Liver (tissue), 9 donors: ENCODE measurements around the gene OSCP1. TPM values are rescaled to one million over a fixed set of nuclear protein-coding genes. Genes with fewer than 3 reads are reported as not detected.

Source experiments
- DNase-seq: peaks from one replicate; pipeline ENCODE4 v3.0.0-alpha.2; 2017; ENCODE audit warnings: low spot score
- H3K27ac ChIP-seq, 2 donors: one replicate each; pipeline ENCODE4 v1.7.0; 2013; ENCODE audit warnings: inconsistent platforms in 2 of 2, low read length in 2 of 2, control low read depth in 1 of 2, low read depth in 1 of 2, mild to moderate bottlenecking in 1 of 2
- H3K27me3 ChIP-seq, 4 donors: one replicate each; pipeline versions ENCODE4 v1.6.1 to v1.7.0; 2013; ENCODE audit warnings: low read length in 3 of 4, inconsistent platforms in 1 of 4, mild to moderate bottlenecking in 1 of 4, moderate library complexity in 1 of 4; ENCODE audit not compliant: control insufficient read depth in 4 of 4, insufficient read depth in 4 of 4
- H3K36me3 ChIP-seq, 4 donors: one replicate each; pipeline versions ENCODE4 v1.6.1 to v1.7.0; 2013; ENCODE audit warnings: low read length in 3 of 4, mild to moderate bottlenecking in 3 of 4, low read depth in 1 of 4, moderate library complexity in 1 of 4; ENCODE audit not compliant: control insufficient read depth in 4 of 4, insufficient read depth in 3 of 4
- H3K4me1 ChIP-seq, 4 donors: one replicate each; pipeline versions ENCODE4 v1.6.1 to v1.7.0; 2013; ENCODE audit warnings: low read length in 3 of 4, mild to moderate bottlenecking in 3 of 4, moderate library complexity in 1 of 4; ENCODE audit not compliant: control insufficient read depth in 4 of 4, insufficient read depth in 4 of 4
- H3K4me3 ChIP-seq, 3 donors: one replicate each; pipeline versions ENCODE4 v1.6.1 to v1.7.0; 2013; ENCODE audit warnings: low read length in 3 of 3, control low read depth in 1 of 3, low read depth in 1 of 3, mild to moderate bottlenecking in 1 of 3
- H3K9ac ChIP-seq, 2 donors: one replicate each; pipeline ENCODE4 v1.7.0; 2013; ENCODE audit warnings: low read length in 2 of 2, mild to moderate bottlenecking in 2 of 2, moderate library complexity in 2 of 2, control low read depth in 1 of 2, low read depth in 1 of 2
- H3K9me3 ChIP-seq, 4 donors: one replicate each; pipeline versions ENCODE4 v1.6.1 to v1.7.0; 2013; ENCODE audit warnings: low read length in 3 of 4; ENCODE audit not compliant: control insufficient read depth in 4 of 4
- EGR1 ChIP-seq, 2 donors: IDR thresholded peaks; 2 replicates each; pipeline ENCODE4 v1.6.1; 2016 to 2018; ENCODE audit warnings: antibody characterized with exemption in 2 of 2, low read depth in 2 of 2
- FOXA1 ChIP-seq: IDR thresholded peaks from 2 replicates; pipeline ENCODE4 v1.6.1; 2016; ENCODE audit warnings: antibody characterized with exemption
- FOXA2 ChIP-seq: IDR thresholded peaks from 2 replicates; pipeline ENCODE4 v1.6.1; 2016; ENCODE audit warnings: antibody characterized with exemption
- GABPA ChIP-seq, 2 donors: IDR thresholded peaks in 1 of 2; conservative IDR thresholded peaks in 1 of 2; 2 replicates each; pipeline ENCODE4 v1.6.1; 2016; ENCODE audit warnings: antibody characterized with exemption in 2 of 2, mild to moderate bottlenecking in 1 of 2, moderate library complexity in 1 of 2
- HNF4A ChIP-seq, 2 donors: conservative IDR thresholded peaks; 2 replicates each; pipeline ENCODE4 v1.6.1; 2016; ENCODE audit warnings: antibody characterized with exemption in 2 of 2, mild to moderate bottlenecking in 2 of 2
- JUND ChIP-seq, 2 donors: IDR thresholded peaks; 2 replicates each; pipeline ENCODE4 v1.6.1; 2016; ENCODE audit warnings: antibody characterized with exemption in 2 of 2
- NR2F2 ChIP-seq: IDR thresholded peaks from 2 replicates; pipeline ENCODE4 v1.6.1; 2016; ENCODE audit warnings: antibody characterized with exemption
- RAD21 ChIP-seq, 2 donors: IDR thresholded peaks; 2 replicates each; pipeline ENCODE4 v1.6.1; 2016; ENCODE audit warnings: antibody characterized with exemption in 2 of 2, mild to moderate bottlenecking in 2 of 2
- RXRA ChIP-seq, 2 donors: IDR thresholded peaks; 2 replicates each; pipeline ENCODE4 v1.6.1; 2017 to 2018; ENCODE audit warnings: antibody characterized with exemption in 2 of 2, mild to moderate bottlenecking in 1 of 2
- SP1 ChIP-seq: IDR thresholded peaks from 2 replicates; pipeline ENCODE4 v1.6.1; 2018; ENCODE audit warnings: antibody characterized with exemption, mild to moderate bottlenecking
- TAF1 ChIP-seq: conservative IDR thresholded peaks from 2 replicates; pipeline ENCODE4 v1.6.1; 2016; ENCODE audit warnings: antibody characterized with exemption, mild to moderate bottlenecking
- YY1 ChIP-seq: IDR thresholded peaks from 2 replicates; pipeline ENCODE4 v1.6.1; 2016; ENCODE audit warnings: antibody characterized with exemption, mild to moderate bottlenecking
- WGBS: extraction: QIAGEN DNeasy Blood & Tissue Kit; methylation state at CpG from one replicate; pipeline ENCODE4 v1.1.7; 2013; 5-methylcytosine and 5-hydroxymethylcytosine counted together
- polyA plus RNA-seq, 2 donors: library from polyadenylated mRNA; stranded (reverse) in 1 of 2; unstranded in 1 of 2; fragments of 200-250 nt in 1 of 2; fragments of >200 nt in 1 of 2; fragmentation: Nextera tagmentation in 1 of 2; extraction: Ambion mirVana in 1 of 2; gene quantifications; one replicate each; pipeline versions ENCODE4 v1.2.1 to v1.2.3, GENCODE V29; 2013 to 2015
- total RNA-seq, 2 donors: library from RNA; depleted of rRNA; stranded (reverse); fragments of >200 nt; gene quantifications; one replicate each; pipeline ENCODE4 v1.2.3, GENCODE V29; 2014
- TF ChIP-seq, protein P1 (sequence below): fragments of 150-350 bp; IDR thresholded peaks from 2 replicates; pipeline ENCODE4 v1.5.1; 2017; ENCODE audit warnings: improper control_type of control experiment, low read depth, low read length; ENCODE audit not compliant: missing input control
- TF ChIP-seq, protein P2 (sequence below): IDR thresholded peaks from 2 replicates; pipeline ENCODE4 v1.6.1; 2016; ENCODE audit warnings: antibody characterized with exemption
- TF ChIP-seq, protein P3 (sequence below): IDR thresholded peaks from 2 replicates; pipeline ENCODE4 v1.6.1; 2016; ENCODE audit warnings: antibody characterized with exemption, mild to moderate bottlenecking
- TF ChIP-seq, protein P4 (sequence below): IDR thresholded peaks from 2 replicates; pipeline ENCODE4 v1.6.1; 2016; ENCODE audit warnings: antibody characterized with exemption
- donor health status: healthy.
- donor health status: healthy.
- donor health status: healthy.
- donor health status: healthy.
- donor health status: healthy.

The OSCP1 gene
- total and polyA plus RNA-seq, 4 donors = 1.1 to 1.7 (median 1.5) TPM

DNA sequence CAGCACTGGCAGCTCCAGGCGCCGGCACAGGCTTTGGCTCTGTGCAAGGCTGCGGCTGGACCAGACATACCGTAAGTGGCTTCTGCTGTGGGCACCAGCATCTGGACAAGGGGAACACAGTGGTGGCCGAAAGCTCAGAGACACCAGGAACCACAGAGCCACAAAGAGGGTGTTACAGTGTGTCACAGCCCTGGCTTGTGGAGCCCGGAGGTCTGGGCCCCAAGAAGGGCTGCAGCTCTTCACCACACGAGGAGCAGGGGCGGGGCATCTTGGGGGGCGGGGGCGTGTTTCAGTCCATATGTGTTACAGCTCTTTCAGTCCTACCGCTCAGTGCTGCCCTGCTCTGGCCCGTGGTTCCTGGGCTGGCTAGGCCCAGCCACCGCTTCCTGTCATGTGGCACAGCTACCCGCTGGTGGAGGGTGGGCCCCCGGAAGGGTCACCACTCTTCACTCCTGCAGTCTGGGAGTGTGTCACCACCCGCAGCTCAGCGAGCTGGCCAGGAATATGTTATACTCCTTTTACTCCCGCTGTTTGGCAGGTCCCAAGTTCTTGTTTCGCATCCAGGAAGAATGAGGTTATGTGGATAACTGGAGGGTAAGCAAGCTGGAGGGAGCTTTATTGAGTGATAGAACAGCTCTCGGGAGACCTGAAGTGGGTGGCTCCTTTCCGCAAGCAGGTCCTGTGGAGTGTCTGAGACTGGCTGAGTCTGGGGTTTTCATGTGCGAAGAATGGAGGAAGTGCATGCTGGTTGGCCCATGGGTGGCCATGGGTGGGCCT, 49.2 kb downstream of the OSCP1 start (continued):
- TF ChIP-seq, protein P1, sequence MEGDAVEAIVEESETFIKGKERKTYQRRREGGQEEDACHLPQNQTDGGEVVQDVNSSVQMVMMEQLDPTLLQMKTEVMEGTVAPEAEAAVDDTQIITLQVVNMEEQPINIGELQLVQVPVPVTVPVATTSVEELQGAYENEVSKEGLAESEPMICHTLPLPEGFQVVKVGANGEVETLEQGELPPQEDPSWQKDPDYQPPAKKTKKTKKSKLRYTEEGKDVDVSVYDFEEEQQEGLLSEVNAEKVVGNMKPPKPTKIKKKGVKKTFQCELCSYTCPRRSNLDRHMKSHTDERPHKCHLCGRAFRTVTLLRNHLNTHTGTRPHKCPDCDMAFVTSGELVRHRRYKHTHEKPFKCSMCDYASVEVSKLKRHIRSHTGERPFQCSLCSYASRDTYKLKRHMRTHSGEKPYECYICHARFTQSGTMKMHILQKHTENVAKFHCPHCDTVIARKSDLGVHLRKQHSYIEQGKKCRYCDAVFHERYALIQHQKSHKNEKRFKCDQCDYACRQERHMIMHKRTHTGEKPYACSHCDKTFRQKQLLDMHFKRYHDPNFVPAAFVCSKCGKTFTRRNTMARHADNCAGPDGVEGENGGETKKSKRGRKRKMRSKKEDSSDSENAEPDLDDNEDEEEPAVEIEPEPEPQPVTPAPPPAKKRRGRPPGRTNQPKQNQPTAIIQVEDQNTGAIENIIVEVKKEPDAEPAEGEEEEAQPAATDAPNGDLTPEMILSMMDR = no peak
- no peak for TF ChIP-seq RAD21 (IDR thresholded peaks at IDR 0.05)
- no peak for TF ChIP-seq FOXA1
- TF ChIP-seq JUND (IDR thresholded peaks at IDR 0.05) = no peak

DNA sequence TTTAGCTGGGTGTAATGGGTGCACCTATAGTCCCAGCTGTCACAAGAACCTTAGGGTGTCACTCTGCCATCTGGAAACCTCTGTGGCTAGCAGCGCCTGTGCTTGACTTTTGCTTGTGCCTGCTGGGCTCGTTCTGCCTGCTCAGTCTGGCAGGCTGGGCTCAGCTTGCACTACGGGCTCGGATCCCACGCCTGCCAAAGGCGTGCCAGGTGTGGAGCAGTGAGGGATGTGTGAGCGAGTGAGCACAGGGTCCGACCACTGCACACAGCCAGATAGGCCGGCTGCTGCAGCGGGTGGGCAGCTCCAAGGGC, 49.8 kb downstream of the OSCP1 start:
- H3K9ac ChIP-seq = no peak overlapping the region
- no peak overlapping the region for H3K4me3 ChIP-seq
- no peaks in the 10 kb centered on the region for H3K27me3 ChIP-seq
- whole genome bisulfite sequencing = 93% methylated on average over 10 of the region's 10 CpGs
- TF ChIP-seq EGR1 (IDR thresholded peaks at IDR 0.05; ENCODE audit: low read depth in 2 of 2) = no peak
- TF ChIP-seq JUND (IDR thresholded peaks at IDR 0.05) = no peak
- TF ChIP-seq RAD21 (IDR thresholded peaks at IDR 0.05) = no peak
- TF ChIP-seq FOXA2 = no peak
- TF ChIP-seq, protein P1 = no peak
- TF ChIP-seq GABPA (IDR thresholded peaks at IDR 0.05 in 1 of 2, conservative IDR thresholded peaks at IDR 0.05 in 1 of 2) = no peak
- no peak for TF ChIP-seq TAF1
- TF ChIP-seq, protein P2, sequence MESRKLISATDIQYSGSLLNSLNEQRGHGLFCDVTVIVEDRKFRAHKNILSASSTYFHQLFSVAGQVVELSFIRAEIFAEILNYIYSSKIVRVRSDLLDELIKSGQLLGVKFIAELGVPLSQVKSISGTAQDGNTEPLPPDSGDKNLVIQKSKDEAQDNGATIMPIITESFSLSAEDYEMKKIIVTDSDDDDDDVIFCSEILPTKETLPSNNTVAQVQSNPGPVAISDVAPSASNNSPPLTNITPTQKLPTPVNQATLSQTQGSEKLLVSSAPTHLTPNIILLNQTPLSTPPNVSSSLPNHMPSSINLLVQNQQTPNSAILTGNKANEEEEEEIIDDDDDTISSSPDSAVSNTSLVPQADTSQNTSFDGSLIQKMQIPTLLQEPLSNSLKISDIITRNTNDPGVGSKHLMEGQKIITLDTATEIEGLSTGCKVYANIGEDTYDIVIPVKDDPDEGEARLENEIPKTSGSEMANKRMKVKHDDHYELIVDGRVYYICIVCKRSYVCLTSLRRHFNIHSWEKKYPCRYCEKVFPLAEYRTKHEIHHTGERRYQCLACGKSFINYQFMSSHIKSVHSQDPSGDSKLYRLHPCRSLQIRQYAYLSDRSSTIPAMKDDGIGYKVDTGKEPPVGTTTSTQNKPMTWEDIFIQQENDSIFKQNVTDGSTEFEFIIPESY = no peak
- TF ChIP-seq RXRA (IDR thresholded peaks at IDR 0.05) = no peak
- TF ChIP-seq, protein P3, sequence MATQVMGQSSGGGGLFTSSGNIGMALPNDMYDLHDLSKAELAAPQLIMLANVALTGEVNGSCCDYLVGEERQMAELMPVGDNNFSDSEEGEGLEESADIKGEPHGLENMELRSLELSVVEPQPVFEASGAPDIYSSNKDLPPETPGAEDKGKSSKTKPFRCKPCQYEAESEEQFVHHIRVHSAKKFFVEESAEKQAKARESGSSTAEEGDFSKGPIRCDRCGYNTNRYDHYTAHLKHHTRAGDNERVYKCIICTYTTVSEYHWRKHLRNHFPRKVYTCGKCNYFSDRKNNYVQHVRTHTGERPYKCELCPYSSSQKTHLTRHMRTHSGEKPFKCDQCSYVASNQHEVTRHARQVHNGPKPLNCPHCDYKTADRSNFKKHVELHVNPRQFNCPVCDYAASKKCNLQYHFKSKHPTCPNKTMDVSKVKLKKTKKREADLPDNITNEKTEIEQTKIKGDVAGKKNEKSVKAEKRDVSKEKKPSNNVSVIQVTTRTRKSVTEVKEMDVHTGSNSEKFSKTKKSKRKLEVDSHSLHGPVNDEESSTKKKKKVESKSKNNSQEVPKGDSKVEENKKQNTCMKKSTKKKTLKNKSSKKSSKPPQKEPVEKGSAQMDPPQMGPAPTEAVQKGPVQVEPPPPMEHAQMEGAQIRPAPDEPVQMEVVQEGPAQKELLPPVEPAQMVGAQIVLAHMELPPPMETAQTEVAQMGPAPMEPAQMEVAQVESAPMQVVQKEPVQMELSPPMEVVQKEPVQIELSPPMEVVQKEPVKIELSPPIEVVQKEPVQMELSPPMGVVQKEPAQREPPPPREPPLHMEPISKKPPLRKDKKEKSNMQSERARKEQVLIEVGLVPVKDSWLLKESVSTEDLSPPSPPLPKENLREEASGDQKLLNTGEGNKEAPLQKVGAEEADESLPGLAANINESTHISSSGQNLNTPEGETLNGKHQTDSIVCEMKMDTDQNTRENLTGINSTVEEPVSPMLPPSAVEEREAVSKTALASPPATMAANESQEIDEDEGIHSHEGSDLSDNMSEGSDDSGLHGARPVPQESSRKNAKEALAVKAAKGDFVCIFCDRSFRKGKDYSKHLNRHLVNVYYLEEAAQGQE = no peak
- no peak for TF ChIP-seq FOXA1
- no peak for TF ChIP-seq YY1
- TF ChIP-seq, protein P4, sequence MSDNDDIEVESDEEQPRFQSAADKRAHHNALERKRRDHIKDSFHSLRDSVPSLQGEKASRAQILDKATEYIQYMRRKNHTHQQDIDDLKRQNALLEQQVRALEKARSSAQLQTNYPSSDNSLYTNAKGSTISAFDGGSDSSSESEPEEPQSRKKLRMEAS = no peak
- TF ChIP-seq HNF4A (conservative IDR thresholded peaks at IDR 0.05) = no peak
- TF ChIP-seq NR2F2 = no peak
- no peak for TF ChIP-seq SP1
- DNase-seq = no peak
- H3K4me1 ChIP-seq = peaks cover 0 to 14% (median 8%) of the 10 kb centered on the region in 4 donors
- no peaks in the 10 kb centered on the region for H3K9me3 ChIP-seq
- H3K27ac ChIP-seq = peak overlapping the region; percentile 19 to 20
- no peaks in the 10 kb centered on the region for H3K36me3 ChIP-seq
